GM23338 (cell line): ENCODE measurements around the gene IQCE. TPM values are rescaled to one million over a fixed set of nuclear protein-coding genes. Genes with fewer than 3 reads are reported as not detected.

Experiments used
- ATAC-seq: fragments of 200-7000 bp; cut with Tn5 transposase; 3 replicates; pipeline ENCODE4 v1.9.1; 2020
- DNase-seq: peaks from one replicate; pipeline ENCODE4 v3.0.0-alpha.2; 2015; ENCODE audit warnings: low spot score
- H2AFZ ChIP-seq: fragments of 200-600 bp; sonication (generic); 2 replicates; pipeline ENCODE4 v1.8.0; 2016; ENCODE audit warnings: antibody characterized with exemption, mild to moderate bottlenecking, moderate library complexity
- H3F3A ChIP-seq: fragments of 200-600 bp; sonication (generic); replicated peaks from 2 replicates; pipeline ENCODE4 v1.8.0; 2017; ENCODE audit warnings: antibody characterized with exemption, mixed run types, low read depth
- H3K27ac ChIP-seq: fragments of 200-600 bp; sonication (generic); 2 replicates; pipeline ENCODE4 v1.6.1; 2016; ENCODE audit warnings: low read depth
- H3K27me3 ChIP-seq: fragments of 200-600 bp; sonication (generic); 2 replicates; pipeline ENCODE4 v1.8.0; 2016; ENCODE audit warnings: mild to moderate bottlenecking, mixed run types, moderate library complexity; ENCODE audit not compliant: insufficient read depth
- H3K36me3 ChIP-seq: fragments of 200-600 bp; sonication (generic); 2 replicates; pipeline ENCODE4 v1.8.0; 2016; ENCODE audit warnings: mild to moderate bottlenecking; ENCODE audit not compliant: insufficient read depth
- H3K4me1 ChIP-seq: fragments of 200-600 bp; sonication (generic); 2 replicates; pipeline ENCODE4 v1.8.0; 2016; ENCODE audit warnings: mild to moderate bottlenecking, moderate library complexity; ENCODE audit not compliant: insufficient read depth
- H3K4me2 ChIP-seq: fragments of 200-600 bp; sonication (generic); 2 replicates; pipeline ENCODE4 v1.7.1; 2017; ENCODE audit warnings: mixed run types
- H3K4me3 ChIP-seq: fragments of 200-600 bp; sonication (generic); 2 replicates; pipeline ENCODE4 v1.6.1; 2016; ENCODE audit warnings: mixed run types
- H3K79me2 ChIP-seq: fragments of 200-600 bp; sonication (generic); replicated peaks from 2 replicates; pipeline ENCODE4 v1.8.0; 2017; ENCODE audit warnings: mild to moderate bottlenecking; ENCODE audit not compliant: insufficient read depth
- H3K9me2 ChIP-seq: fragments of 200-600 bp; sonication (generic); 2 replicates; pipeline ENCODE4 v1.8.0; 2017; ENCODE audit not compliant: insufficient read depth
- H4K20me1 ChIP-seq: fragments of 200-600 bp; sonication (generic); replicated peaks from 2 replicates; pipeline ENCODE4 v1.8.0; 2017; ENCODE audit warnings: mild to moderate bottlenecking; ENCODE audit not compliant: insufficient read depth
- H3K27ac Mint-ChIP-seq: 2 replicates; pipeline ENCODE4 v1.8.0; 2020; ENCODE audit warnings: inconsistent platforms, mild to moderate bottlenecking, moderate library complexity, mixed read lengths
- H3K27me3 Mint-ChIP-seq: 3 replicates; pipeline ENCODE4 v1.8.0; 2022; ENCODE audit warnings: low read depth, mild to moderate bottlenecking, moderate library complexity, mixed read lengths, inconsistent platforms; ENCODE audit not compliant: insufficient read depth, poor library complexity
- H3K36me3 Mint-ChIP-seq: 3 replicates; pipeline ENCODE4 v1.8.0; 2021; ENCODE audit warnings: low read depth, mild to moderate bottlenecking, inconsistent platforms, moderate library complexity, mixed read lengths
- H3K4me1 Mint-ChIP-seq: 3 replicates; pipeline ENCODE4 v1.8.0; 2020; ENCODE audit warnings: mild to moderate bottlenecking, inconsistent platforms, mixed read lengths
- H3K4me3 Mint-ChIP-seq: 3 replicates; pipeline ENCODE4 v1.8.0; 2021; ENCODE audit warnings: moderate library complexity, mild to moderate bottlenecking, inconsistent platforms, mixed read lengths
- H3K9me3 Mint-ChIP-seq: 3 replicates; pipeline ENCODE4 v1.8.0; 2020; ENCODE audit warnings: moderate library complexity, mild to moderate bottlenecking, inconsistent platforms, mixed read lengths
- CREB1 ChIP-seq: fragments of 250-450 bp; sonication (Bioruptor Pico); IDR thresholded peaks from 2 replicates; pipeline ENCODE4 v1.5.0; 2020; ENCODE audit warnings: low read depth, mild to moderate bottlenecking, moderate library complexity
- EZH2 ChIP-seq: fragments of 200-600 bp; sonication (generic); IDR thresholded peaks from one replicate; pipeline ENCODE4 v1.8.0; 2017; ENCODE audit warnings: antibody characterized with exemption, mild to moderate bottlenecking, low read depth; ENCODE audit not compliant: unreplicated experiment
- EZH2phosphoT487 ChIP-seq: fragments of 200-600 bp; sonication (generic); IDR thresholded peaks from one replicate; pipeline ENCODE4 v1.8.1; 2018; ENCODE audit warnings: antibody characterized with exemption; ENCODE audit not compliant: unreplicated experiment
- POLR2AphosphoS5 ChIP-seq: IDR thresholded peaks from 2 replicates; pipeline ENCODE4 v1.6.1; 2016; ENCODE audit warnings: antibody characterized with exemption, low read depth
- STAT1 ChIP-seq: IDR thresholded peaks from one replicate; pipeline ENCODE4 v1.6.1; 2016; ENCODE audit warnings: antibody characterized with exemption; ENCODE audit not compliant: unreplicated experiment
- ZNF114 ChIP-seq: fragments of 250-450 bp; sonication (Bioruptor Pico); IDR thresholded peaks from 2 replicates; pipeline ENCODE4 v1.5.0; 2020; ENCODE audit warnings: mild to moderate bottlenecking, moderate library complexity
- ZNF331 ChIP-seq: fragments of 250-450 bp; sonication (Bioruptor Pico); IDR thresholded peaks from 2 replicates; pipeline ENCODE4 v1.5.0; 2020; ENCODE audit warnings: low read depth, mild to moderate bottlenecking, moderate library complexity
- polyA plus RNA-seq: library from polyadenylated mRNA; unstranded; fragments of >200 nt; fragmentation: Nextera tagmentation; extraction: Ambion mirVana; gene quantifications from 2 replicates; pipeline ENCODE4 v1.2.1, GENCODE V29; 2016
- total RNA-seq: library from RNA; depleted of rRNA; stranded (reverse); fragments of >200 nt; shearing (Covaris generic); gene quantifications from 2 replicates; pipeline ENCODE4 v1.2.3, GENCODE V29; 2014
- TF ChIP-seq, protein P1 (sequence below), 2 experiments: fragments of 200-600 bp in 1 of 2; sonication (generic) in 1 of 2; conservative IDR thresholded peaks; 2 replicates each; pipeline versions ENCODE4 v1.5.1 to v1.6.1; 2016 to 2017; ENCODE audit warnings: antibody characterized with exemption in 2 of 2, low read depth in 2 of 2, mild to moderate bottlenecking in 2 of 2, moderate library complexity in 1 of 2
- TF ChIP-seq, protein P2 (sequence below): fragments of 250-450 bp; sonication (Bioruptor Pico); IDR thresholded peaks from 2 replicates; pipeline ENCODE4 v1.5.0; 2020; ENCODE audit warnings: mild to moderate bottlenecking, moderate library complexity
- TF ChIP-seq, protein P3 (sequence below): IDR thresholded peaks from 2 replicates; pipeline ENCODE4 v1.6.1; 2016; ENCODE audit warnings: antibody characterized with exemption

Gene IQCE
- total and polyA plus RNA-seq, 2 experiments from 2014 or later: 5.0 to 7.7 TPM

DNA sequence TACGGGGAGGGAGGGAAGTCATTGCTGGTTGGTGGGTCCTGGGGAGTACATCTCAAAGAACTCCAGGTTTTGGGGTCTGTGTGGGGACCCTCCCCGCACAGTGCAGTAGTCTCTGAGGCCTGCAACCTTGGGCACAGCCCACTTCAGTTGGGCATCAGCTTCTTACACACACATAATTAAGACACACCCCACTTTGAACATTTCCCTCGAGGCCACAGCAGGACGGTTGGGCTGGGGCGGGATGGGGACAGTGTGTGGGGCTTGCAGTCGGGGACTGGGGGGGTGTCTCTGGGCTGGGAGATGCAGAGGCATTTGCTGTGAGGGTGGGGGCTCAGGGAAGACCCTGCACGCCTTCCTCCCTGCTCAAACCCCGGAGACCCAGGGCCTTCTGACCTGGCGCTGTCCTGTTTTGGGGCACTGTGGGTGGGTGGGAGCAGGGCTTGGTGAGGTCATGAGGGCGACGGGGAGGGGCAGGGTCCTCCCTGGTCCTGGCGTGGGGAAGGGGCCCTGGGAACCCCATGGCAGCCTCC lies 38.0 kb upstream of the IQCE start:
- Mint-ChIP-seq H3K27ac (no peak overlapping the region), H3K4me1 (peaks cover 51% of the 10 kb centered on the region), H3K9me3 (no peaks in the 10 kb centered on the region), H3K36me3 (peaks cover 6% of the 10 kb centered on the region; the same call in 1 of the 3 replicates), H3K27me3 (peaks cover 42% of the 10 kb centered on the region), H3K4me3 (peak overlapping the region; percentile 84)
- Histone ChIP-seq H3K4me1 (peaks cover 62% of the 10 kb centered on the region), H3F3A (peaks cover 6% of the 10 kb centered on the region; the same call in 1 of the 2 replicates), H3K4me2 (peak overlapping the region; percentile 92), H3K9me2 (no peaks in the 10 kb centered on the region), H3K27me3 (peaks cover 28% of the 10 kb centered on the region), H3K79me2 (peaks cover 17% of the 10 kb centered on the region), H2AFZ (no peak overlapping the region), H3K4me3 (peak overlapping the region; percentile 68), H3K27ac (no peak overlapping the region), H3K36me3 (no peaks in the 10 kb centered on the region; the same call in 1 of the 2 replicates), H4K20me1 (no peaks in the 10 kb centered on the region; the same call in 1 of the 2 replicates)
- no peak for ATAC-seq
- no peak for DNase-seq
- TF ChIP-seq CREB1 (CRISPR knock-in tag) (no peak), EZH2phosphoT487 (no peak), ZNF114 (CRISPR knock-in tag) (no peak), STAT1 (no peak), ZNF331 (CRISPR knock-in tag) (no peak), POLR2AphosphoS5 (no peak), EZH2 (no peak)
- TF ChIP-seq, protein P1, sequence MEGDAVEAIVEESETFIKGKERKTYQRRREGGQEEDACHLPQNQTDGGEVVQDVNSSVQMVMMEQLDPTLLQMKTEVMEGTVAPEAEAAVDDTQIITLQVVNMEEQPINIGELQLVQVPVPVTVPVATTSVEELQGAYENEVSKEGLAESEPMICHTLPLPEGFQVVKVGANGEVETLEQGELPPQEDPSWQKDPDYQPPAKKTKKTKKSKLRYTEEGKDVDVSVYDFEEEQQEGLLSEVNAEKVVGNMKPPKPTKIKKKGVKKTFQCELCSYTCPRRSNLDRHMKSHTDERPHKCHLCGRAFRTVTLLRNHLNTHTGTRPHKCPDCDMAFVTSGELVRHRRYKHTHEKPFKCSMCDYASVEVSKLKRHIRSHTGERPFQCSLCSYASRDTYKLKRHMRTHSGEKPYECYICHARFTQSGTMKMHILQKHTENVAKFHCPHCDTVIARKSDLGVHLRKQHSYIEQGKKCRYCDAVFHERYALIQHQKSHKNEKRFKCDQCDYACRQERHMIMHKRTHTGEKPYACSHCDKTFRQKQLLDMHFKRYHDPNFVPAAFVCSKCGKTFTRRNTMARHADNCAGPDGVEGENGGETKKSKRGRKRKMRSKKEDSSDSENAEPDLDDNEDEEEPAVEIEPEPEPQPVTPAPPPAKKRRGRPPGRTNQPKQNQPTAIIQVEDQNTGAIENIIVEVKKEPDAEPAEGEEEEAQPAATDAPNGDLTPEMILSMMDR (conservative IDR thresholded peaks at IDR 0.05; ENCODE audit: low read depth in 2 of 2): no peak
- TF ChIP-seq, protein P2, sequence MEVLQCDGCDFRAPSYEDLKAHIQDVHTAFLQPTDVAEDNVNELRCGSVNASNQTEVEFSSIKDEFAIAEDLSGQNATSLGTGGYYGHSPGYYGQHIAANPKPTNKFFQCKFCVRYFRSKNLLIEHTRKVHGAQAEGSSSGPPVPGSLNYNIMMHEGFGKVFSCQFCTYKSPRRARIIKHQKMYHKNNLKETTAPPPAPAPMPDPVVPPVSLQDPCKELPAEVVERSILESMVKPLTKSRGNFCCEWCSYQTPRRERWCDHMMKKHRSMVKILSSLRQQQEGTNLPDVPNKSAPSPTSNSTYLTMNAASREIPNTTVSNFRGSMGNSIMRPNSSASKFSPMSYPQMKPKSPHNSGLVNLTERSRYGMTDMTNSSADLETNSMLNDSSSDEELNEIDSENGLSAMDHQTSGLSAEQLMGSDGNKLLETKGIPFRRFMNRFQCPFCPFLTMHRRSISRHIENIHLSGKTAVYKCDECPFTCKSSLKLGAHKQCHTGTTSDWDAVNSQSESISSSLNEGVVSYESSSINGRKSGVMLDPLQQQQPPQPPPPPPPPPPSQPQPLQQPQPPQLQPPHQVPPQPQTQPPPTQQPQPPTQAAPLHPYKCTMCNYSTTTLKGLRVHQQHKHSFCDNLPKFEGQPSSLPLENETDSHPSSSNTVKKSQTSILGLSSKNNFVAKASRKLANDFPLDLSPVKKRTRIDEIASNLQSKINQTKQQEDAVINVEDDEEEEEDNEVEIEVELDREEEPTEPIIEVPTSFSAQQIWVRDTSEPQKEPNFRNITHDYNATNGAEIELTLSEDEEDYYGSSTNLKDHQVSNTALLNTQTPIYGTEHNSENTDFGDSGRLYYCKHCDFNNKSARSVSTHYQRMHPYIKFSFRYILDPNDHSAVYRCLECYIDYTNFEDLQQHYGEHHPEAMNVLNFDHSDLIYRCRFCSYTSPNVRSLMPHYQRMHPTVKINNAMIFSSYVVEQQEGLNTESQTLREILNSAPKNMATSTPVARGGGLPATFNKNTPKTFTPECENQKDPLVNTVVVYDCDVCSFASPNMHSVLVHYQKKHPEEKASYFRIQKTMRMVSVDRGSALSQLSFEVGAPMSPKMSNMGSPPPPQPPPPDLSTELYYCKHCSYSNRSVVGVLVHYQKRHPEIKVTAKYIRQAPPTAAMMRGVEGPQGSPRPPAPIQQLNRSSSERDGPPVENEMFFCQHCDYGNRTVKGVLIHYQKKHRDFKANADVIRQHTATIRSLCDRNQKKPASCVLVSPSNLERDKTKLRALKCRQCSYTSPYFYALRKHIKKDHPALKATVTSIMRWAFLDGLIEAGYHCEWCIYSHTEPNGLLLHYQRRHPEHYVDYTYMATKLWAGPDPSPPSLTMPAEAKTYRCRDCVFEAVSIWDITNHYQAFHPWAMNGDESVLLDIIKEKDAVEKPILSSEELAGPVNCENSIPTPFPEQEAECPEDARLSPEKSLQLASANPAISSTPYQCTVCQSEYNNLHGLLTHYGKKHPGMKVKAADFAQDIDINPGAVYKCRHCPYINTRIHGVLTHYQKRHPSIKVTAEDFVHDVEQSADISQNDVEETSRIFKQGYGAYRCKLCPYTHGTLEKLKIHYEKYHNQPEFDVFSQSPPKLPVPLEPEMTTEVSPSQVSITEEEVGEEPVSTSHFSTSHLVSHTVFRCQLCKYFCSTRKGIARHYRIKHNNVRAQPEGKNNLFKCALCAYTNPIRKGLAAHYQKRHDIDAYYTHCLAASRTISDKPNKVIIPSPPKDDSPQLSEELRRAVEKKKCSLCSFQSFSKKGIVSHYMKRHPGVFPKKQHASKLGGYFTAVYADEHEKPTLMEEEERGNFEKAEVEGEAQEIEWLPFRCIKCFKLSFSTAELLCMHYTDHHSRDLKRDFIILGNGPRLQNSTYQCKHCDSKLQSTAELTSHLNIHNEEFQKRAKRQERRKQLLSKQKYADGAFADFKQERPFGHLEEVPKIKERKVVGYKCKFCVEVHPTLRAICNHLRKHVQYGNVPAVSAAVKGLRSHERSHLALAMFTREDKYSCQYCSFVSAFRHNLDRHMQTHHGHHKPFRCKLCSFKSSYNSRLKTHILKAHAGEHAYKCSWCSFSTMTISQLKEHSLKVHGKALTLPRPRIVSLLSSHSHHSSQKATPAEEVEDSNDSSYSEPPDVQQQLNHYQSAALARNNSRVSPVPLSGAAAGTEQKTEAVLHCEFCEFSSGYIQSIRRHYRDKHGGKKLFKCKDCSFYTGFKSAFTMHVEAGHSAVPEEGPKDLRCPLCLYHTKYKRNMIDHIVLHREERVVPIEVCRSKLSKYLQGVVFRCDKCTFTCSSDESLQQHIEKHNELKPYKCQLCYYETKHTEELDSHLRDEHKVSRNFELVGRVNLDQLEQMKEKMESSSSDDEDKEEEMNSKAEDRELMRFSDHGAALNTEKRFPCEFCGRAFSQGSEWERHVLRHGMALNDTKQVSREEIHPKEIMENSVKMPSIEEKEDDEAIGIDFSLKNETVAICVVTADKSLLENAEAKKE: no peak
- TF ChIP-seq, protein P3, sequence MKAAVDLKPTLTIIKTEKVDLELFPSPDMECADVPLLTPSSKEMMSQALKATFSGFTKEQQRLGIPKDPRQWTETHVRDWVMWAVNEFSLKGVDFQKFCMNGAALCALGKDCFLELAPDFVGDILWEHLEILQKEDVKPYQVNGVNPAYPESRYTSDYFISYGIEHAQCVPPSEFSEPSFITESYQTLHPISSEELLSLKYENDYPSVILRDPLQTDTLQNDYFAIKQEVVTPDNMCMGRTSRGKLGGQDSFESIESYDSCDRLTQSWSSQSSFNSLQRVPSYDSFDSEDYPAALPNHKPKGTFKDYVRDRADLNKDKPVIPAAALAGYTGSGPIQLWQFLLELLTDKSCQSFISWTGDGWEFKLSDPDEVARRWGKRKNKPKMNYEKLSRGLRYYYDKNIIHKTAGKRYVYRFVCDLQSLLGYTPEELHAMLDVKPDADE: no peak
